GM12878 (cell line): Measurements from ENCODE around the gene GALNT16. TPM values are rescaled to one million over a fixed set of nuclear protein-coding genes. Genes with fewer than 3 reads are reported as not detected.

Experiments used
- ATAC-seq: fragments of 200-7000 bp; cut with Tn5 transposase; 3 replicates; pipeline ENCODE4 v1.9.1; 2020; ENCODE audit warnings: mild to moderate bottlenecking, moderate library complexity
- BruUV-seq: library from RNA; stranded (reverse); fragments of 400-500 nt; replicated peaks from 2 replicates; lab custom pipeline; 2021; lab: Mats Ljungman, UMichigan
- CTCF ChIA-PET: fragments of 300-600 bp; sonication (Branson Sonifier 250); formaldehyde crosslinking; extraction: SDS; loops from one replicate; lab custom pipeline; 2021; ENCODE audit warnings: inconsistent platforms; lab: Yijun Ruan, JAX
- POLR2A ChIA-PET: fragments of 350-600 bp; formaldehyde crosslinking; extraction: SDS; loops from one replicate; lab custom pipeline; 2021; ENCODE audit warnings: inconsistent platforms; lab: Charles Lee
- RAD21 ChIA-PET: fragments of 300-600 bp; sonication (Branson Sonifier 250); formaldehyde crosslinking; loops from one replicate; lab custom pipeline; 2023; ENCODE audit warnings: antibody characterized with exemption; ENCODE audit not compliant: unreplicated experiment; lab: Charles Lee
- SMC1A ChIA-PET: fragments of 300-600 bp; sonication (Branson Sonifier 250); formaldehyde crosslinking; loops from one replicate; lab custom pipeline; 2023; ENCODE audit not compliant: unreplicated experiment, uncharacterized antibody; lab: Charles Lee
- DNase-seq: peaks from one replicate; pipeline ENCODE4 v3.0.0-alpha.2; 2011; ENCODE audit warnings: low read depth, low spot score
- FAIRE-seq: peaks from 3 replicates; lab custom pipeline; 2011; peaks lifted over from hg19 to GRCh38; lab: Jason Lieb, UNC
- H2AFZ ChIP-seq: 2 replicates; pipeline ENCODE4 v1.6.0; 2011; ENCODE audit warnings: low read depth, low read length, control low read depth; ENCODE audit not compliant: control insufficient read depth
- H3K27ac ChIP-seq: 2 replicates; pipeline ENCODE4 v1.5.1; 2011; ENCODE audit warnings: control low read depth; ENCODE audit not compliant: control insufficient read depth, insufficient read depth
- H3K27me3 ChIP-seq, 2 experiments: replicated peaks in 1 of 2; 2 replicates each; pipeline versions ENCODE4 v1.6.0 to v1.6.1; 2011; ENCODE audit warnings: low read length in 1 of 2; ENCODE audit not compliant: control insufficient read depth in 2 of 2, insufficient read depth in 2 of 2
- H3K36me3 ChIP-seq, 2 experiments: 2 replicates each; pipeline ENCODE4 v1.5.1; 2011; ENCODE audit warnings: low read length in 1 of 2; ENCODE audit not compliant: control insufficient read depth in 2 of 2, insufficient read depth in 2 of 2
- H3K4me1 ChIP-seq: 2 replicates; pipeline ENCODE4 v1.6.1; 2011; ENCODE audit warnings: mild to moderate bottlenecking, low read length, moderate library complexity, mixed read lengths; ENCODE audit not compliant: control insufficient read depth, insufficient read depth
- H3K4me2 ChIP-seq: 2 replicates; pipeline ENCODE4 v1.6.0; 2011; ENCODE audit warnings: control low read depth; ENCODE audit not compliant: control insufficient read depth, insufficient read depth
- H3K4me3 ChIP-seq: fragments of 200-600 bp; sonication (generic); 2 replicates; pipeline ENCODE4 v1.5.1; 2016
- H3K79me2 ChIP-seq: 2 replicates; pipeline ENCODE4 v1.6.0; 2011; ENCODE audit warnings: low read length; ENCODE audit not compliant: control insufficient read depth, insufficient read depth
- H3K9ac ChIP-seq: 2 replicates; pipeline ENCODE4 v1.8.0; 2011; ENCODE audit warnings: low read length, control low read depth, mixed read lengths; ENCODE audit not compliant: control insufficient read depth, insufficient read depth
- H3K9me3 ChIP-seq: replicated peaks from 3 replicates; pipeline ENCODE4 v1.5.1; 2011; ENCODE audit warnings: mild to moderate bottlenecking, low read length; ENCODE audit not compliant: control insufficient read depth, insufficient read depth
- H4K20me1 ChIP-seq: 2 replicates; pipeline ENCODE4 v1.6.0; 2011; ENCODE audit not compliant: control insufficient read depth, insufficient read depth
- BMI1 ChIP-seq: fragments of 450-650 bp; IDR thresholded peaks from 2 replicates; pipeline ENCODE4 v1.6.1; 2016; ENCODE audit warnings: mild to moderate bottlenecking, moderate library complexity, borderline replicate concordance
- IRF4 ChIP-seq: IDR thresholded peaks from 2 replicates; pipeline ENCODE4 v1.6.1; 2011; ENCODE audit warnings: low read depth, low read length
- KLF5 ChIP-seq: fragments of 450-650 bp; IDR thresholded peaks from 2 replicates; pipeline ENCODE4 v1.6.1; 2014; ENCODE audit warnings: mild to moderate bottlenecking; ENCODE audit not compliant: partially characterized antibody
- POLR2AphosphoS2 ChIP-seq: IDR thresholded peaks from 2 replicates; pipeline ENCODE4 v1.6.1; 2011; ENCODE audit warnings: low read depth, mild to moderate bottlenecking, low read length, improper control_type of control experiment, moderate library complexity
- RAD51 ChIP-seq: fragments of 450-650 bp; IDR thresholded peaks from 2 replicates; pipeline ENCODE4 v1.6.1; 2016; ENCODE audit warnings: moderate library complexity, mild to moderate bottlenecking, inconsistent platforms
- RUNX3 ChIP-seq: IDR thresholded peaks from 2 replicates; pipeline ENCODE4 v1.6.1; 2012; ENCODE audit warnings: low read length, inconsistent platforms
- ZNF207 ChIP-seq: fragments of 450-650 bp; IDR thresholded peaks from 2 replicates; pipeline ENCODE4 v1.6.1; 2014; ENCODE audit warnings: antibody characterized with exemption, mild to moderate bottlenecking, borderline replicate concordance
- WGBS: methylation state at CpG from one replicate; pipeline ENCODE4 v1.1.6; 2016; ENCODE audit warnings: low lambda C conversion rate; ENCODE audit not compliant: insufficient replicate concordance, insufficient coverage; ENCODE audit errors: missing lambda C conversion rate; 5-methylcytosine and 5-hydroxymethylcytosine counted together
- in situ Hi-C: fragments of 300-500 bp; cut with MboI; formaldehyde crosslinking; loops from 9 replicates; pipeline ENCODE4 v1.14.3; 2018; ENCODE audit warnings: mixed read lengths
- intact Hi-C: fragments of 100-400 bp; cut with micrococcal nuclease; formaldehyde crosslinking; loops from one replicate; pipeline ENCODE4 v1.14.2; 2022; ENCODE audit not compliant: unreplicated experiment
- polyA plus RNA-seq, 11 experiments: library from polyadenylated mRNA; depleted of rRNA in 4 of 11; unstranded in 6 of 11; stranded (reverse) in 5 of 11; fragments of >200 nt; fragmentation: Nextera tagmentation in 4 of 11; fragmentation: Illumina TruSeq in 1 of 11; extraction: Ambion mirVana in 4 of 11; extraction: Trizol in 1 of 11; gene quantifications; 1 replicate in 1 of 11; 2 replicates in 10 of 11; pipeline versions ENCODE4 v1.2.1 to v1.2.3, GENCODE V29; 2011 to 2016; ENCODE audit warnings: inconsistent platforms in 2 of 11, missing spikeins in 2 of 11, low read depth in 1 of 11
- total RNA-seq, 4 experiments: library from RNA; depleted of rRNA in 3 of 4; stranded (reverse); fragments of >200 nt in 3 of 4; fragmentation: Illumina TruSeq in 1 of 4; extraction: Trizol in 1 of 4; gene quantifications; 2 replicates each; pipeline versions ENCODE4 v1.2.1 to v1.2.3, GENCODE V29; 2013 to 2021
- TF ChIP-seq, protein P1 (sequence below): fragments of 450-650 bp; IDR thresholded peaks from 2 replicates; pipeline ENCODE4 v1.6.1; 2016; ENCODE audit warnings: mild to moderate bottlenecking

The GALNT16 gene
- total and polyA plus RNA-seq, 10 of the 15 experiments (the other 5 are each of a cell fraction or from before 2014, with no cell fraction given): under 0.01 to 0.08 (median 0.03) TPM; not detected in 3

DNA sequence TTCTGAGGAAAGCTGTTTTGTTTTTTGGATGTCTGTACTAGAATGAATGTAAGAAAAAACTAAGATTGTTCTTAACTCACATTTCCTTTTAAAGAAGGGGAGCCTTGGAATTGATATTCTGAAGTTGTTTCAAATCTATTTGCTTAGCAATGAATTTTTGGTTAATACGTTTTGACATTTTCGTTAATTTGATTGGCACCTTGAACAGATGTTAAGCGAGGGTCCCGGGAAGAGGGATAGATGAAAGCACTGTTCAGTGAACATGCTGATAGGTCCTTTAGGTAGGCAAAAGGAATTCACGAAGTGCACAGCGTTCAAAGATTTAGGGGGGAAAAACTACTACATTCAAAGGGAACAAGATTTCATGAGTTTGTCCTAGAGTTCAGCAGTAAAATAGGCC is 140.2 kb downstream of the GALNT16 start:
- FAIRE-seq (no peak), ATAC-seq (no peak)
- peak overlapping the region; percentile 98 for H3K4me3 ChIP-seq

More for the DNA sequence above, 140.2 kb downstream of the GALNT16 start:
- CTCF ChIA-PET: interaction anchor here (1.2 to 2.7 kb wide), 2 partner anchors 53 to 60 kb away, joined by 3 to 12 read pairs; no protein-coding TSS in a partner anchor
- SMC1A ChIA-PET: interaction anchor here (0.6 to 3.4 kb wide), 6 partner anchors 9 to 275 kb away, joined by 3 to 15 read pairs (median 5); no protein-coding TSS in a partner anchor
- TF ChIP-seq RAD51 (no peak), ZNF207 (no peak), IRF4 (no peak), POLR2AphosphoS2 (no peak), KLF5 (no peak), BMI1 (no peak), RUNX3 (no peak)
- TF ChIP-seq, protein P1, sequence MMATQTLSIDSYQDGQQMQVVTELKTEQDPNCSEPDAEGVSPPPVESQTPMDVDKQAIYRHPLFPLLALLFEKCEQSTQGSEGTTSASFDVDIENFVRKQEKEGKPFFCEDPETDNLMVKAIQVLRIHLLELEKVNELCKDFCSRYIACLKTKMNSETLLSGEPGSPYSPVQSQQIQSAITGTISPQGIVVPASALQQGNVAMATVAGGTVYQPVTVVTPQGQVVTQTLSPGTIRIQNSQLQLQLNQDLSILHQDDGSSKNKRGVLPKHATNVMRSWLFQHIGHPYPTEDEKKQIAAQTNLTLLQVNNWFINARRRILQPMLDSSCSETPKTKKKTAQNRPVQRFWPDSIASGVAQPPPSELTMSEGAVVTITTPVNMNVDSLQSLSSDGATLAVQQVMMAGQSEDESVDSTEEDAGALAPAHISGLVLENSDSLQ: peak; percentile 61; the same call in 1 of the 2 replicates
- Histone ChIP-seq H3K36me3 (peaks cover 0 to 6% of the 10 kb centered on the region in 2 experiments; a peak in 1 of 4 replicates), H2AFZ (no peak overlapping the region), H3K27me3 (no peaks in the 10 kb centered on the region), H3K9ac (no peak overlapping the region), H3K27ac (no peak overlapping the region), H3K79me2 (peaks cover 89% of the 10 kb centered on the region), H3K4me2 (peak overlapping the region; percentile 96), H3K4me1 (peaks cover 4% of the 10 kb centered on the region), H3K9me3 (peaks cover 6% of the 10 kb centered on the region; the same call in 2 of the 3 replicates), H4K20me1 (no peaks in the 10 kb centered on the region)
- no TSS peak for BruUV-seq
- POLR2A ChIA-PET: interaction anchor here (0.5 to 0.7 kb wide), 3 partner anchors 13 to 49 kb away, joined by 3 to 5 read pairs (median 3); no protein-coding TSS in a partner anchor
- WGBS: 98% methylated on average over 6 of the region's 6 CpGs
- no peak for DNase-seq
- intact Hi-C loops: loop anchor here (2.0 kb wide), 1 partner anchor 43 kb away; no protein-coding TSS in a partner anchor
- in situ Hi-C loops: no loop called here
- RAD21 ChIA-PET: interaction anchor here (1.3 to 11.7 kb wide), 3 partner anchors 42 to 59 kb away, joined by 3 to 143 read pairs (median 7); no protein-coding TSS in a partner anchor
